Neural progenitor cell (in vitro differentiated cells): ENCODE measurements around the gene CTIF. TPM values are rescaled to one million over a fixed set of nuclear protein-coding genes. Genes with fewer than 3 reads are reported as not detected.

ENCODE experiments used
- DNase-seq: peaks from one replicate; pipeline ENCODE4 v3.0.0-alpha.2; 2016; ENCODE audit warnings: low spot score
- H2AFZ ChIP-seq: fragments of 200-600 bp; sonication (generic); replicated peaks from 2 replicates; pipeline ENCODE4 v1.6.1; 2016; ENCODE audit warnings: antibody characterized with exemption
- H3F3A ChIP-seq: fragments of 200-600 bp; sonication (generic); 2 replicates; pipeline ENCODE4 v1.6.1; 2016; ENCODE audit warnings: antibody characterized with exemption, low read depth
- H3K27ac ChIP-seq: fragments of 200-600 bp; sonication (generic); 2 replicates; pipeline ENCODE4 v1.5.1; 2016; ENCODE audit warnings: mild to moderate bottlenecking
- H3K27me3 ChIP-seq: fragments of 200-600 bp; sonication (generic); 2 replicates; pipeline ENCODE4 v1.6.1; 2016; ENCODE audit warnings: mild to moderate bottlenecking, moderate library complexity
- H3K36me3 ChIP-seq: fragments of 200-600 bp; sonication (generic); 2 replicates; pipeline ENCODE4 v1.5.1; 2016
- H3K4me1 ChIP-seq: fragments of 200-600 bp; sonication (generic); 2 replicates; pipeline ENCODE4 v1.6.1; 2016; ENCODE audit warnings: mixed run types
- H3K4me2 ChIP-seq: fragments of 200-600 bp; sonication (generic); 2 replicates; pipeline ENCODE4 v1.6.1; 2016
- H3K4me3 ChIP-seq: fragments of 200-600 bp; sonication (generic); 2 replicates; pipeline ENCODE4 v1.5.1; 2016
- H3K79me2 ChIP-seq: fragments of 200-600 bp; sonication (generic); 2 replicates; pipeline ENCODE4 v1.6.1; 2016; ENCODE audit warnings: low read depth
- H3K9ac ChIP-seq: fragments of 200-600 bp; sonication (generic); 2 replicates; pipeline ENCODE4 v1.6.1; 2016
- H3K9me3 ChIP-seq: fragments of 200-600 bp; sonication (generic); 2 replicates; pipeline ENCODE4 v1.5.1; 2016; ENCODE audit warnings: low read depth
- H4K20me1 ChIP-seq: fragments of 200-600 bp; sonication (generic); 2 replicates; pipeline ENCODE4 v1.6.1; 2016; ENCODE audit warnings: low read depth
- H3K27ac Mint-ChIP-seq: 3 replicates; pipeline ENCODE4 v1.8.0; 2021; ENCODE audit warnings: mixed read lengths
- H3K27me3 Mint-ChIP-seq: 2 replicates; pipeline ENCODE4 v1.8.0; 2022; ENCODE audit warnings: low read depth, mild to moderate bottlenecking, inconsistent platforms, moderate library complexity, mixed read lengths; ENCODE audit not compliant: insufficient read depth
- H3K36me3 Mint-ChIP-seq: 3 replicates; pipeline ENCODE4 v1.8.0; 2021; ENCODE audit warnings: mixed read lengths
- H3K4me1 Mint-ChIP-seq: 3 replicates; pipeline ENCODE4 v1.8.0; 2021; ENCODE audit warnings: mixed read lengths
- H3K4me3 Mint-ChIP-seq: 3 replicates; pipeline ENCODE4 v1.8.0; 2021; ENCODE audit warnings: mild to moderate bottlenecking, moderate library complexity, mixed read lengths
- H3K9me3 Mint-ChIP-seq: 3 replicates; pipeline ENCODE4 v1.8.0; 2020; ENCODE audit warnings: mixed read lengths
- EZH2 ChIP-seq: fragments of 200-600 bp; sonication (generic); IDR thresholded peaks from 2 replicates; pipeline ENCODE4 v1.6.1; 2017; ENCODE audit warnings: antibody characterized with exemption, mild to moderate bottlenecking, moderate library complexity
- EZH2phosphoT487 ChIP-seq: fragments of 200-600 bp; sonication (generic); IDR thresholded peaks from 2 replicates; pipeline ENCODE4 v1.6.1; 2017; ENCODE audit warnings: antibody characterized with exemption
- total RNA-seq: library from RNA; depleted of rRNA; stranded (reverse); fragments of >200 nt; gene quantifications from 2 replicates; pipeline ENCODE4 v1.2.3, GENCODE V29; 2015; ENCODE audit warnings: low replicate concordance
- TF ChIP-seq, protein P1 (sequence below): fragments of 200-600 bp; sonication (generic); IDR thresholded peaks from 2 replicates; pipeline ENCODE4 v1.5.1; 2017; ENCODE audit warnings: antibody characterized with exemption, mild to moderate bottlenecking

The CTIF gene
- total RNA-seq, 1 donor from 2014 or later, result 17.6 TPM

DNA sequence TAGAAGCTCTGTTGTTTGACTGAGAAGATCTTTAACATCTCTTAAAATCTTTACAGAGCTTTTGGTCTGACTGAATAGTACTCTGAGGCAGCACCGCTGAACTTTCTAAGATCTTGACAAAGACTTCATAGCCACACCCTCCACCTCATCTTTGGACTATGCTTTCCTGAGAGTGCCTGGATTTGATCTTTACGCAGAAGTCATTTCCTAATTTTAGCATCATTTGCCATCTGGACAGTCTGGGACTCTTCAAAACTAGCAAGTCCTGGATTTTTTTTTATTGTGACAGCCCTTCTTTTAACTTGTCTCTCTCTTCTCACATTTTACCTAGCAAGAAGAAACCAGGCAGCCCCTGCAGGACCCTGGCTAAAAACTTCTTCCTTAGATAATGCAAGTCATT, 188.8 kb downstream of the CTIF start:
- Histone ChIP-seq H3F3A (peaks cover 7% of the 10 kb centered on the region), H3K27ac (no peak overlapping the region), H3K4me3 (no peak overlapping the region), H3K9ac (no peak overlapping the region), H3K9me3 (no peaks in the 10 kb centered on the region), H4K20me1 (no peaks in the 10 kb centered on the region), H3K27me3 (no peaks in the 10 kb centered on the region), H3K36me3 (no peaks in the 10 kb centered on the region), H3K4me2 (no peak overlapping the region), H3K79me2 (no peaks in the 10 kb centered on the region), H3K4me1 (peaks cover 7% of the 10 kb centered on the region), H2AFZ (no peak overlapping the region)
- no peak for TF ChIP-seq EZH2phosphoT487
- DNase-seq, result no peak
- H3K4me1 Mint-ChIP-seq, result peaks cover 8% of the 10 kb centered on the region
- H3K9me3 Mint-ChIP-seq, result peaks cover 34% of the 10 kb centered on the region
- H3K4me3 Mint-ChIP-seq, result no peak overlapping the region
- peak overlapping the region; percentile 72 for H3K27ac Mint-ChIP-seq
- H3K27me3 Mint-ChIP-seq, result peaks cover 13% of the 10 kb centered on the region
- peaks cover 13% of the 10 kb centered on the region for H3K36me3 Mint-ChIP-seq

DNA sequence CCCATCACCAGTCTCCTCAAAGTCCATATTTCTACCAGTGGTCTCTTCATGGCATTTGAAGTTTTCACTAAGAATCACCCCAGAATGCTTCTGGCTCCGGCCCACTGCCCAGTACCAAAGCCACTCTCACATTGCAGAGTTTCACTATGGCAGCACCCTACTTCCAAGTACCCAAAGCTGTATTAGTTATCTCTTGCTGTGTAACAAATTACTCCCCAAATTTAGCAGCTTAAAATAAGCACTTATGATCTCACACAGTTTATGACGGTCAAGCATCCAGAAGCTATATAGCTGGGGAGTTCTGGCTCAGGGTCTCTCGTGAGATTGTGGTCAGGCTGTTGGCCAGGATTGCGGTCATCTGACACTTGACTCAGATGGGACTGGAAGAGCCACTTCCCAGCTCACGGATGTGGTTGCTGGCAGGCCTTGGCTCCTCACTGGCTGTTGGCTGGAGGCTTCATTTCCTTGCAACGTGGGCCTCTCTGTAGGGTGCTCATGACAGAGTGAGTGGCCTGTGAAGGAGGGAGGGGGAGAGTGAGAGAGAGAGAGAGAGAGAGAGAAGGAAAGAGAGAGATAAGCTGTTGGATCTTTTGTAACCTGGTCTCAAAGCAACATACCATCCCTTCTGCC, 189.5 kb downstream of the CTIF start:
- H3K4me1 ChIP-seq, result peaks cover 7% of the 10 kb centered on the region
- peaks cover 13% of the 10 kb centered on the region for H3K4me1 Mint-ChIP-seq
- no peaks in the 10 kb centered on the region for H3K79me2 ChIP-seq
- H3K36me3 Mint-ChIP-seq, result peaks cover 13% of the 10 kb centered on the region
- peaks cover 7% of the 10 kb centered on the region for H3F3A ChIP-seq
- TF ChIP-seq, protein P1, sequence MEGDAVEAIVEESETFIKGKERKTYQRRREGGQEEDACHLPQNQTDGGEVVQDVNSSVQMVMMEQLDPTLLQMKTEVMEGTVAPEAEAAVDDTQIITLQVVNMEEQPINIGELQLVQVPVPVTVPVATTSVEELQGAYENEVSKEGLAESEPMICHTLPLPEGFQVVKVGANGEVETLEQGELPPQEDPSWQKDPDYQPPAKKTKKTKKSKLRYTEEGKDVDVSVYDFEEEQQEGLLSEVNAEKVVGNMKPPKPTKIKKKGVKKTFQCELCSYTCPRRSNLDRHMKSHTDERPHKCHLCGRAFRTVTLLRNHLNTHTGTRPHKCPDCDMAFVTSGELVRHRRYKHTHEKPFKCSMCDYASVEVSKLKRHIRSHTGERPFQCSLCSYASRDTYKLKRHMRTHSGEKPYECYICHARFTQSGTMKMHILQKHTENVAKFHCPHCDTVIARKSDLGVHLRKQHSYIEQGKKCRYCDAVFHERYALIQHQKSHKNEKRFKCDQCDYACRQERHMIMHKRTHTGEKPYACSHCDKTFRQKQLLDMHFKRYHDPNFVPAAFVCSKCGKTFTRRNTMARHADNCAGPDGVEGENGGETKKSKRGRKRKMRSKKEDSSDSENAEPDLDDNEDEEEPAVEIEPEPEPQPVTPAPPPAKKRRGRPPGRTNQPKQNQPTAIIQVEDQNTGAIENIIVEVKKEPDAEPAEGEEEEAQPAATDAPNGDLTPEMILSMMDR, result no peak
- TF ChIP-seq EZH2 (no peak), EZH2phosphoT487 (no peak)
- H3K9ac ChIP-seq, result no peak overlapping the region
- no peak overlapping the region for H3K4me2 ChIP-seq
- H3K9me3 Mint-ChIP-seq, result peaks cover 34% of the 10 kb centered on the region
- no peaks in the 10 kb centered on the region for H4K20me1 ChIP-seq
- H2AFZ ChIP-seq, result no peak overlapping the region
- no peaks in the 10 kb centered on the region for H3K9me3 ChIP-seq
- no peak overlapping the region for H3K27ac ChIP-seq
- no peak overlapping the region for H3K27ac Mint-ChIP-seq
- no peak for DNase-seq
- H3K4me3 Mint-ChIP-seq, result no peak overlapping the region
- no peaks in the 10 kb centered on the region for H3K36me3 ChIP-seq
- H3K27me3 Mint-ChIP-seq, result peaks cover 15% of the 10 kb centered on the region
- H3K4me3 ChIP-seq, result no peak overlapping the region
- H3K27me3 ChIP-seq, result no peaks in the 10 kb centered on the region

DNA sequence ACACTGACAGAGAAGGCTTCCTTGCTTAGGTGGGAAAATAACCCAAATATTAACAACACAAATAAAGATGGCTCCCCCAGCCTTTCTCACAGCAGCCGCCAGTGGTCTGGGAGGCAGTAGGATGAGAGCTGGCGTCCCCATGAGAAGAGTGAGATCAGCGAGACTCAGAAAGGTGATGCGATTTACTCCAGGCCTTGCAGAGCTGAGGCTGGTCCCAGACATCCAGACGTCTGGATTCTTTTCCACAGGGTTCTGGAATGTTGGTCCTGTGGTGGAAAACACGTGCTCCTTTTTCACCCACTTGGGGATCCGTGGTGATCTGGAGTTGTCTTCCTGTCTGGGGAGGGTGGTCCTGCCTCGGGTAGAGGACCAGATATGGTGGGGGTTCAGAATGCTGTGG, 190.6 kb downstream of the CTIF start:
- peaks cover 23% of the 10 kb centered on the region for H3K4me1 Mint-ChIP-seq
- no peaks in the 10 kb centered on the region for H3K9me3 ChIP-seq
- H2AFZ ChIP-seq, result no peak overlapping the region
- H3K4me1 ChIP-seq, result peaks cover 7% of the 10 kb centered on the region
- no peaks in the 10 kb centered on the region for H4K20me1 ChIP-seq
- H3K27ac ChIP-seq, result no peak overlapping the region
- H3K36me3 Mint-ChIP-seq, result peaks cover 13% of the 10 kb centered on the region
- H3K27ac Mint-ChIP-seq, result peak overlapping the region; percentile 50
- H3K4me3 ChIP-seq, result no peak overlapping the region
- no peaks in the 10 kb centered on the region for H3K79me2 ChIP-seq
- no peak overlapping the region for H3K9ac ChIP-seq
- H3K27me3 Mint-ChIP-seq, result peaks cover 16% of the 10 kb centered on the region
- H3K4me3 Mint-ChIP-seq, result no peak overlapping the region
- H3K4me2 ChIP-seq, result no peak overlapping the region
- DNase-seq, result no peak
- TF ChIP-seq, protein P1, result no peak
- TF ChIP-seq EZH2phosphoT487 (no peak), EZH2 (no peak)
- H3K27me3 ChIP-seq, result no peaks in the 10 kb centered on the region
- H3K36me3 ChIP-seq, result no peaks in the 10 kb centered on the region
- H3F3A ChIP-seq, result peaks cover 7% of the 10 kb centered on the region
- peaks cover 34% of the 10 kb centered on the region for H3K9me3 Mint-ChIP-seq

DNA sequence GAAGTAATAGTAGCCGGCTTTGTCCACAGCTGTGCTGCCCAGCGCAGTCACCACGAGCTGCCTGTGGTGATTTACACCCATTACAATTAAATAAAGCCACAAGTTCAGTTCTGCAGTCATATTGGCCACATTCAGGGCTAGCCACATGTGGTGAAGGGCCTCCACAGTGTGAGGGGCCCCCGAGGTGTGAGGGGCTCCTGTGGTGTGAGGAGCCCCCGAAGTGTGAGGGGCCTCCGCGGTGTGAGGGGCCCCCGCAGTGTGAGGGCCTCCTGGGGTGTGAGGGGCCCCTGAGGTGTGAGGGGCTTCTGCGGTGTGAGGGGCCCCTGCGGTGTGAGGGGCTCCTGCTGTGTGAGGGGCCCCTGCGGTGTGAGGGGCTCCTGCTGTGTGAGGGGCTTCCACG, 191.2 kb downstream of the CTIF start:
- H3K4me1 Mint-ChIP-seq, result peaks cover 29% of the 10 kb centered on the region
- no peaks in the 10 kb centered on the region for H3K36me3 ChIP-seq
- peaks cover 7% of the 10 kb centered on the region for H3F3A ChIP-seq
- H3K27me3 ChIP-seq, result no peaks in the 10 kb centered on the region
- H3K79me2 ChIP-seq, result no peaks in the 10 kb centered on the region
- H3K4me2 ChIP-seq, result no peak overlapping the region
- H3K27ac ChIP-seq, result no peak overlapping the region
- no peak overlapping the region for H3K4me3 ChIP-seq
- H3K27me3 Mint-ChIP-seq, result peaks cover 16% of the 10 kb centered on the region
- no peak overlapping the region for H3K4me3 Mint-ChIP-seq
- H3K9me3 Mint-ChIP-seq, result peaks cover 30% of the 10 kb centered on the region
- no peak for DNase-seq
- no peak overlapping the region for H3K9ac ChIP-seq
- H2AFZ ChIP-seq, result no peak overlapping the region
- peaks cover 9% of the 10 kb centered on the region for H3K4me1 ChIP-seq
- no peaks in the 10 kb centered on the region for H3K9me3 ChIP-seq
- no peaks in the 10 kb centered on the region for H4K20me1 ChIP-seq
- peaks cover 13% of the 10 kb centered on the region for H3K36me3 Mint-ChIP-seq
- TF ChIP-seq, protein P1, result no peak
- TF ChIP-seq EZH2 (no peak), EZH2phosphoT487 (no peak)
- no peak overlapping the region for H3K27ac Mint-ChIP-seq
